Stimulated activated CD8-positive, alpha-beta memory T cell treated with anti-CD3 and anti-CD28 coated beads, Interleukin-7, amount 100 ng/mL, for 24 hours (primary cell): Measurements from ENCODE around the gene LGR6.

Experiments used
- DNase-seq: peaks from one replicate; pipeline ENCODE4 v3.0.0-alpha.2; 2020; ENCODE audit warnings: low read depth

Gene LGR6

GRCh38 chr1:202220733-202221132 lies 27.1 kb downstream of the LGR6 start:
- no peak for DNase-seq

GRCh38 chr1:202221911-202222909 lies 28.6 kb downstream of the LGR6 start:
- no peak for DNase-seq

- DNase-seq: no peak
These were observed 29.7 kb downstream of the LGR6 start for GRCh38 chr1:202223121-202223860.

GRCh38 chr1:202224453-202224852 lies 30.9 kb downstream of the LGR6 start:
- DNase-seq: no peak

- no peak for DNase-seq
These were observed 31.5 kb downstream of the LGR6 start for GRCh38 chr1:202225131-202225530.

- no peak for DNase-seq
These were observed 33.6 kb downstream of the LGR6 start for GRCh38 chr1:202227053-202227672.

- DNase-seq: no peak
These were observed 34.4 kb downstream of the LGR6 start for GRCh38 chr1:202227997-202228401.

GRCh38 chr1:202228484-202229122 lies 35.0 kb downstream of the LGR6 start:
- no peak for DNase-seq

- no peak for DNase-seq
These were observed 35.8 kb downstream of the LGR6 start for GRCh38 chr1:202229376-202229775.

- DNase-seq: no peak
These were observed 36.7 kb downstream of the LGR6 start for GRCh38 chr1:202230061-202230938.

- DNase-seq: no peak
These were observed 37.5 kb downstream of the LGR6 start for GRCh38 chr1:202230939-202231645.

GRCh38 chr1:202233171-202233570 lies 39.6 kb downstream of the LGR6 start:
- DNase-seq: no peak

- DNase-seq: no peak
These were observed 40.2 kb downstream of the LGR6 start for GRCh38 chr1:202233804-202234203.

GRCh38 chr1:202234331-202235002 lies 40.9 kb downstream of the LGR6 start:
- no peak for DNase-seq

GRCh38 chr1:202235003-202235660 lies 41.5 kb downstream of the LGR6 start:
- no peak for DNase-seq

GRCh38 chr1:202235856-202236837 lies 42.5 kb downstream of the LGR6 start:
- DNase-seq: peak; percentile 55

- DNase-seq: no peak
These were observed 43.5 kb downstream of the LGR6 start for GRCh38 chr1:202237052-202237451.

GRCh38 chr1:202238914-202239313 lies 45.3 kb downstream of the LGR6 start:
- no peak for DNase-seq
